ENCODE results near the gene PATE1.

DNA sequence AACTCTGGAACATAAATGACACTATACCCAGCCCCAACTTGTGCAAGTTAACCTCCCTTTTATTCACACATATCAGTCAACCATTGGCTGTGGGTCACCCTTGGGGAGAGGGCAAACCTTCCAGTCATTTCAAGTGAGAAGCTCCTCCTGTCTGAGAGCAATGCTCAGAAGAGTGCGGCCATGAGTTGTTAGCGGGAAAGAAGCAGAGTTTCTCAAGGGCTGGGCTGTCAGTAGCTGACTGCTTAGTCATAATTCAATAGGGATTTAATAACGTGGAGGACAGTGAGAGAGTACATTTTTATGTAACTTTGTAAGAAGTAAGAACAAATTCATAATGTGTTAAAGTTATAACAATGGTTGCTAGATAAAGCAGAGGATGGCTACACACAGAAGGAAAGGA, 27.4 kb downstream of the PATE1 start:
- TF ChIP-seq, protein P1, sequence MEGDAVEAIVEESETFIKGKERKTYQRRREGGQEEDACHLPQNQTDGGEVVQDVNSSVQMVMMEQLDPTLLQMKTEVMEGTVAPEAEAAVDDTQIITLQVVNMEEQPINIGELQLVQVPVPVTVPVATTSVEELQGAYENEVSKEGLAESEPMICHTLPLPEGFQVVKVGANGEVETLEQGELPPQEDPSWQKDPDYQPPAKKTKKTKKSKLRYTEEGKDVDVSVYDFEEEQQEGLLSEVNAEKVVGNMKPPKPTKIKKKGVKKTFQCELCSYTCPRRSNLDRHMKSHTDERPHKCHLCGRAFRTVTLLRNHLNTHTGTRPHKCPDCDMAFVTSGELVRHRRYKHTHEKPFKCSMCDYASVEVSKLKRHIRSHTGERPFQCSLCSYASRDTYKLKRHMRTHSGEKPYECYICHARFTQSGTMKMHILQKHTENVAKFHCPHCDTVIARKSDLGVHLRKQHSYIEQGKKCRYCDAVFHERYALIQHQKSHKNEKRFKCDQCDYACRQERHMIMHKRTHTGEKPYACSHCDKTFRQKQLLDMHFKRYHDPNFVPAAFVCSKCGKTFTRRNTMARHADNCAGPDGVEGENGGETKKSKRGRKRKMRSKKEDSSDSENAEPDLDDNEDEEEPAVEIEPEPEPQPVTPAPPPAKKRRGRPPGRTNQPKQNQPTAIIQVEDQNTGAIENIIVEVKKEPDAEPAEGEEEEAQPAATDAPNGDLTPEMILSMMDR (IDR thresholded peaks at IDR 0.05) = no peak
- TF ChIP-seq POLR2A (IDR thresholded peaks at IDR 0.05) (no peak), EP300 (IDR thresholded peaks at IDR 0.05) (no peak)
